GM12865 (cell line): ENCODE results near the gene ERBIN.
"Not testable (repeated sequence)": the region's sequence is repeated elsewhere in the genome, so short reads cannot be mapped to it uniquely, and the experiment has no call there.

Source experiments
- DNase-seq: peaks from one replicate; pipeline ENCODE4 v3.0.0; 2010; ENCODE audit warnings: low read depth
- H3K4me3 ChIP-seq: 2 replicates; pipeline ENCODE4 v1.5.1; 2011; ENCODE audit warnings: mild to moderate bottlenecking, low read depth, low read length, control low read depth
- TF ChIP-seq, protein P1 (sequence below): IDR thresholded peaks from 2 replicates; pipeline ENCODE4 v1.5.1; 2011; ENCODE audit warnings: low read length, control low read depth, low read depth, inconsistent platforms; ENCODE audit not compliant: insufficient read depth; ENCODE audit errors: missing control alignments

ERBIN gene

DNA sequence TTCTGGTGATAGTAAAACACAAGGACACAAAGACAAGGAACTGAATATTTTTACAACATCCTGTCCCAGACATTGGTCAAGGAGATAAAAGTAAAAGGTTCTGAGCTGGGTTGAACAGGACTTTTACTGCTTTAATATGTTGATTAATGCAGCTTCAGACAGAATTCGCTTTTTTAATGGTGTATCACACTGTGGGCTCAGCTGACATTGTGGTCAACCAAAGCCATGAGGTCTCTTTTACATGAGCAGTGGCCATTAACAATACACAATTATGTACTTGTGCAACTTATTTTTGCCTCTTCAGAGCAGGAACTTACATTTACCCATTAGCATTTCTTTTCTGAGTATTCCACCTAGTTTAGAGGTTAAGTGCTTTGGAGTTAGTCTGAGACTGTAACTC is 22.8 kb upstream of the ERBIN start:
- TF ChIP-seq, protein P1, sequence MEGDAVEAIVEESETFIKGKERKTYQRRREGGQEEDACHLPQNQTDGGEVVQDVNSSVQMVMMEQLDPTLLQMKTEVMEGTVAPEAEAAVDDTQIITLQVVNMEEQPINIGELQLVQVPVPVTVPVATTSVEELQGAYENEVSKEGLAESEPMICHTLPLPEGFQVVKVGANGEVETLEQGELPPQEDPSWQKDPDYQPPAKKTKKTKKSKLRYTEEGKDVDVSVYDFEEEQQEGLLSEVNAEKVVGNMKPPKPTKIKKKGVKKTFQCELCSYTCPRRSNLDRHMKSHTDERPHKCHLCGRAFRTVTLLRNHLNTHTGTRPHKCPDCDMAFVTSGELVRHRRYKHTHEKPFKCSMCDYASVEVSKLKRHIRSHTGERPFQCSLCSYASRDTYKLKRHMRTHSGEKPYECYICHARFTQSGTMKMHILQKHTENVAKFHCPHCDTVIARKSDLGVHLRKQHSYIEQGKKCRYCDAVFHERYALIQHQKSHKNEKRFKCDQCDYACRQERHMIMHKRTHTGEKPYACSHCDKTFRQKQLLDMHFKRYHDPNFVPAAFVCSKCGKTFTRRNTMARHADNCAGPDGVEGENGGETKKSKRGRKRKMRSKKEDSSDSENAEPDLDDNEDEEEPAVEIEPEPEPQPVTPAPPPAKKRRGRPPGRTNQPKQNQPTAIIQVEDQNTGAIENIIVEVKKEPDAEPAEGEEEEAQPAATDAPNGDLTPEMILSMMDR, result no peak
- DNase-seq, result no peak
- no peak overlapping the region for H3K4me3 ChIP-seq

DNA sequence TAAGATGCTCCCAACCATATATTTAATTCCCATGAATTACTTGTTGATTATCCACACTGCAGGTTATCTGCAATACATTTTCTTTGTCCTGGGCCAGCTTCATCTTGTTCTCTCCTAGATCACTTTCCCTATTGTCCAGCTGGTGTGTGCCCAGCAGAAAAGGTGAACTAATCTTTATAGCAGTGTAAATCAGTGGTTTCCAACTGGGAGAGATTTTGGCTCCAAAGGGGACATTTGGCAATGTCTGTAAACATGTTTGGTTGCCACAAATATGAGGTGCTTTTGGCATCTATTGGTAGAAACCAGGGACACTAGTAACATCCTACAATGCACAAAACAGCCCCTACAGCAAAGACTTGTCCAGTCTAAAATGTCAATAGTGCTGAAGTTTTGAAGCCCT is 20.1 kb upstream of the ERBIN start:
- TF ChIP-seq, protein P1, result no peak
- no peak for DNase-seq
- H3K4me3 ChIP-seq, result no peak overlapping the region

DNA sequence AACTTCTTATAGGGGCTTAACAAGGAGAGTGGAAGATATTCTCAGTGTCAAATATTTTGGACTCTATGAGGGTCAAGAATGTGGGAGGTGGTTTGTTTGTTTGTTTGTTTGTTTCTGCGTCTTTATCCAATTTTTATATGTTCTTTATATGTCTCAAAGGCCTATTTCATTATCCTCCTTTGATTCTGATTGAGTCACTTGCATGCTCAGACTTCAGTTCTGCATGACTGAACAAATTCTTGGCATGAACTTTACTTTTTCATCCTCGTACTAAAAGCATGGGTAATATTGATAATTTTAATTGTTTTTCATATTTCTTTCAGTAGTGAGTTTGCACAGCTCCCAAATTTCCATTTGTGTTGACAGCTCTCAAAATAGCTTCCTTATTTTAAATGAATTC is 19.2 kb upstream of the ERBIN start:
- DNase-seq, result no peak
- TF ChIP-seq, protein P1, result no peak
- no peak overlapping the region for H3K4me3 ChIP-seq

DNA sequence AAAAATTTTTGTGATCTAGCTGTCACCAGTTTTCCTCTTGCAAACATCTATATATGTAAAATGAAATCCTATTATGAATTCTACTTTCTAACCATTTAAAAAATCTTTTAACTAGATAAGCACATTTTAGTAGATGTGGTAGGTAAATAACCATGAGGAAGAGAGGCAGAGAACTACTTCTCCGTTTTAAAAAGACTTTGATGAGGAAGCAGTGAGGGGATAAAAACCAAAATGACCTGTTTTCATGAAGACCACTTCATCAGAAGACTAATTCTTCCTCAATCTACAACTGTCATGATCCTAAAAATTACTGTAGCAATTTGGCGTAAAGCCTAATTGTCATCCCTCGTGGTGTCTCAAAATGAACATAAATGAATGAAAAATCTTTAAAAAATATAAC is 15.7 kb upstream of the ERBIN start:
- H3K4me3 ChIP-seq, result no peak overlapping the region
- TF ChIP-seq, protein P1, result no peak
- DNase-seq, result no peak

DNA sequence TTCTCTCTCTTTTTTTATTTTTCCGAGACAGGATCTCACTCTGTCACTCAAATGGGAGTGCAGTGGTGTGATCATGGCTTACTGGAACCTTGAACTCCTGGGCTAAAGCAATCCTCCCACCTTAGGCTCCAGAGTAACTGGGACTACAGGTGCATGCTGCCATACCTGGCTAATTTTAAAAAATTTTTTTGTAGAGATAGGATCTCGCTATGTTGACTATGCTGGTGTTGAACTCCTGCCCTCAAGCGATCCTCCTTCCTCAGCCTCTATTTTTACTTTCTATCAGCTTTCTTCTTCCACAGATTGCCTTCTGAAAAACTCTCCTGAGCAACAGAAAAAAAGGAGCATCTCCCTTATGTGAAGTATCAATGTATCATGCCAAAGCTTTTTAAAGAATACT is 14.1 kb upstream of the ERBIN start:
- no peak overlapping the region for H3K4me3 ChIP-seq
- TF ChIP-seq, protein P1, result no peak
- DNase-seq, result no peak

DNA sequence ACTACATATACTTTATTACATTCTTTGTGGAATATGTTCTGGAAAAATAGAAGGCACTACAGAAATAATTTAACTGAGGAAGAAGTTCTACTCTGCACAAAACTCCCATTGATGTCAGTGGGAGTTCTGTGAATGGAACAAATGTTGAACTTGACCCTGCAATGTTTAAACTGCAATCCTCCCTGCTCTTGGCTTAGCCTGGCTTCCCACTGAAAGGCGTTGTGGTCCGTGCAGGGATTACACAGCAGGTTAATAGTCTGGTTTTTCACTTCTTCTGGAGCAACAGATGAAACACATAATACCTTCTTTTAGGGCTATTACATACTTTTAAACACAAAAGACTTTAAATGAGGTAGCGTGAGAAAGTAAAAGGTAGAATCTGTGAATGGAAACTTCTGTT is 12.9 kb upstream of the ERBIN start:
- TF ChIP-seq, protein P1, result no peak
- no peak overlapping the region for H3K4me3 ChIP-seq
- DNase-seq, result no peak

DNA sequence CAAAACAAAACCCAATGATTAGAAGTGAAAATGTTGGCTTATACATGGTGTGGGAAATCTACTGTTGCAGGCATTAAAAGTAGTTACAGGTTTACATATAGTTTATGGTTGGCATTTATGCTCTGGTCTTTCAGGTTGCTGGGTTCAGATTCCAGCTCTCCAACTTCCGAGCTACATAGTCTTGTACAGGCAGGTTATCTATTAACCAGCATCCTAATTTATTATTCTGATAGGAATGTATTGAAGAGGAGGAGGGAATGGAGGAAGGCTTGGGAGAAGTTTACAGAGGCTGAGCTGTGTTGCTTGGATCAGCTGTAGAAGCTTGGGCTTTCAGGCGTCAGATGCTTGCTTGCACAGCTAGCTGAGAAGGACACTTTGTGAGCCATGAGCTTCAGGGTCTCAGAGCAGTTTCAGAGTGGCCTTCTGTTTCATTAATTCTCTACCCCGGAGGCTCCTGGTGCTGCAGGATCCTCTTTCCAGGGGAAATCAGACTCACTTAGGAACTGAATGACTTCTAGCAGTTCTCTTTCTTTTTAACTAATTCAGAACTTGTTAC is 11.7 kb upstream of the ERBIN start:
- no peak for DNase-seq
- TF ChIP-seq, protein P1, result no peak
- no peak overlapping the region for H3K4me3 ChIP-seq

DNA sequence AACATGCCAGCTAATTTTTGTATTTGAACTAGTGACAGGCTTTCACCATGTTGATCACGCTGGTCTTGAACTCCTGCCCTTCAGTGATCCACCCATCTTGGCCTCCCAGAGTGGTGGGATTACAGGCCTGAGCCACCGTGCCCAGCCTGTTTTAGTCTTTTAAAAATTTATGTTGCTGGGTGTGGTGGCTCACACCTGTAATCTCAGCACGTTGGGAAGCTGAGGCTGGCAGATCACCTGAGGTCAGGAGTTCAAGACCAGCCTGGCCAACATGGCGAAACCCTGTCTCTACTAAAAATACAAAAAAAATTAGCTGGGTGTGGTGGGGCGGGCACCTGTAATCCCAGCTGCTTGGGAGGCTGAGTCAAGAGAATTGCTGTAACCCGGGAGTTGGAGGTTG is 10.7 kb upstream of the ERBIN start:
- H3K4me3 ChIP-seq, DNase-seq: not testable (repeated sequence)
